Measurements from ENCODE around the gene ZGPAT. TPM values are rescaled to one million over a fixed set of nuclear protein-coding genes. Genes with fewer than 3 reads are reported as not detected.

The ZGPAT gene
- total and polyA plus RNA-seq, 9 of the 15 experiments (the other 6 are each of a cell fraction or from before 2014, with no cell fraction given): 0.14 to 26.6 (median 7.4) TPM

GRCh38 chr20:63740627-63741353 lies 33.0 kb downstream of the ZGPAT start (continued):
- TF ChIP-seq SMARCB1 (IDR thresholded peaks at IDR 0.05; ENCODE audit: insufficient read length, low read depth): no peak
- TF ChIP-seq KLF10 (CRISPR knock-in tag; IDR thresholded peaks at IDR 0.05): no peak
- TF ChIP-seq CREB3L1 (IDR thresholded peaks at IDR 0.05; ENCODE audit: borderline replicate concordance, low read depth): 0 out of 2 replicates have a peak, but pooled peaks have one; percentile 17
- TF ChIP-seq ZNF174 (CRISPR knock-in tag; IDR thresholded peaks at IDR 0.05): no peak
- TF ChIP-seq WHSC1 (IDR thresholded peaks at IDR 0.05; ENCODE audit: low read length): no peak
- no peak for TF ChIP-seq SMARCA5 (IDR thresholded peaks at IDR 0.05)
- no peak for TF ChIP-seq YBX1 (IDR thresholded peaks at IDR 0.05)
- peak; percentile 81; the same call in 1 of the 2 replicates for TF ChIP-seq FOXP1 (CRISPR knock-in tag; IDR thresholded peaks at IDR 0.05)
- TF ChIP-seq ZBTB11 (CRISPR knock-in tag; IDR thresholded peaks at IDR 0.05): no peak
- no peak for TF ChIP-seq JUN (IDR thresholded peaks at IDR 0.05; ENCODE audit: borderline replicate concordance, low read depth, low read length)
- peak; percentile 58; the same call in 1 of the 2 replicates for TF ChIP-seq JUN (CRISPR knock-in tag; IDR thresholded peaks at IDR 0.05; ENCODE audit: borderline replicate concordance)
- TF ChIP-seq ETV5 (CRISPR knock-in tag; IDR thresholded peaks at IDR 0.05; ENCODE audit: low read depth): no peak
- TF ChIP-seq KAT7 (CRISPR knock-in tag; IDR thresholded peaks at IDR 0.05; ENCODE audit: borderline replicate concordance): no peak
- TF ChIP-seq ARID4B (CRISPR knock-in tag; IDR thresholded peaks at IDR 0.05): peak; percentile 77
- no peak for TF ChIP-seq HINFP (tag; conservative IDR thresholded peaks at IDR 0.05; ENCODE audit: low read depth)
- TF ChIP-seq SIN3B (IDR thresholded peaks at IDR 0.05; ENCODE audit: low read depth): no peak
- TF ChIP-seq ZNF696 (CRISPR knock-in tag; conservative IDR thresholded peaks at IDR 0.05): no peak
